Gastrocnemius medialis (tissue), 4 donors: Measurements from ENCODE around the gene JADE2. TPM values are rescaled to one million over a fixed set of nuclear protein-coding genes. Genes with fewer than 3 reads are reported as not detected.
"Not testable (repeated sequence)": the region's sequence is repeated elsewhere in the genome, so short reads cannot be mapped to it uniquely, and the experiment has no call there.

Experiments
- ATAC-seq, 2 donors: fragments of 150-250 bp; one replicate each; pipeline ENCODE4 v1.9.1; 2016
- DNase-seq, 2 donors: peaks; one replicate each; pipeline ENCODE4 v3.0.0-alpha.2; 2019
- H3K27ac ChIP-seq, 4 donors: fragments of 200-600 bp; sonication (generic); 1 replicate in 1 of 4; 2 replicates in 3 of 4; pipeline ENCODE4 v1.5.1; 2016 to 2018; ENCODE audit warnings: mild to moderate bottlenecking in 2 of 4, moderate library complexity in 1 of 4
- H3K27me3 ChIP-seq, 3 donors: fragments of 200-600 bp; sonication (generic) in 2 of 3; 1 replicate in 1 of 3; 2 replicates in 2 of 3; pipeline versions ENCODE4 v1.5.1 to v1.6.0; 2016 to 2019; ENCODE audit warnings: mild to moderate bottlenecking in 1 of 3, moderate library complexity in 1 of 3
- H3K36me3 ChIP-seq, 2 donors: fragments of 200-600 bp; sonication (generic) in 1 of 2; one replicate each; pipeline ENCODE4 v1.5.1; 2017 to 2018
- H3K4me1 ChIP-seq, 2 donors: fragments of 200-600 bp; sonication (generic) in 1 of 2; one replicate each; pipeline ENCODE4 v1.5.1; 2016 to 2017; ENCODE audit warnings: mild to moderate bottlenecking in 2 of 2
- H3K4me3 ChIP-seq, 4 donors: fragments of 200-600 bp; sonication (generic) in 3 of 4; 1 replicate in 1 of 4; 2 replicates in 3 of 4; pipeline ENCODE4 v1.5.1; 2016 to 2019; ENCODE audit warnings: mild to moderate bottlenecking in 2 of 4
- H3K9me3 ChIP-seq, 3 donors: fragments of 200-600 bp; sonication (generic) in 2 of 3; 1 replicate in 1 of 3; 2 replicates in 2 of 3; pipeline ENCODE4 v1.5.1; 2016 to 2019
- POLR2A ChIP-seq, 2 donors: fragments of 450-650 bp; IDR thresholded peaks; one replicate each; pipeline ENCODE4 v1.6.1; 2017; ENCODE audit warnings: antibody characterized with exemption in 2 of 2, mild to moderate bottlenecking in 2 of 2, moderate library complexity in 2 of 2
- in situ Hi-C, 4 donors: fragments of 200-750 bp; cut with MboI; loops; one replicate each; pipeline versions ENCODE4 v1.15.0 to v1.8.0; 2017; ENCODE audit warnings: low sequenced_read_pairs in 4 of 4
- intact Hi-C: fragments of 100-400 bp; cut with DNase I; formaldehyde crosslinking; loops from one replicate; pipeline ENCODE4 v1.15.1; 2023; ENCODE audit warnings: low total_unique reads
- total RNA-seq, 4 donors: library from RNA; depleted of rRNA; stranded (reverse); fragments of >200 nt; gene quantifications; one replicate each; pipeline versions ENCODE4 v1.1.0 to v1.2.3, GENCODE V29; 2016
- TF ChIP-seq, protein P1 (sequence below), 5 experiments: fragments of 450-650 bp in 3 of 5; fragments of 200-600 bp in 2 of 5; sonication (generic) in 2 of 5; IDR thresholded peaks in 4 of 5; conservative IDR thresholded peaks in 1 of 5; 1 replicate in 4 of 5; 2 replicates in 1 of 5; pipeline ENCODE4 v1.5.1; 2016 to 2019; ENCODE audit warnings: antibody characterized with exemption in 5 of 5, mild to moderate bottlenecking in 3 of 5, moderate library complexity in 3 of 5

Gene JADE2
- total RNA-seq, 4 donors from 2014 or later, result 17.3 to 44.5 (median 19.8) TPM

DNA sequence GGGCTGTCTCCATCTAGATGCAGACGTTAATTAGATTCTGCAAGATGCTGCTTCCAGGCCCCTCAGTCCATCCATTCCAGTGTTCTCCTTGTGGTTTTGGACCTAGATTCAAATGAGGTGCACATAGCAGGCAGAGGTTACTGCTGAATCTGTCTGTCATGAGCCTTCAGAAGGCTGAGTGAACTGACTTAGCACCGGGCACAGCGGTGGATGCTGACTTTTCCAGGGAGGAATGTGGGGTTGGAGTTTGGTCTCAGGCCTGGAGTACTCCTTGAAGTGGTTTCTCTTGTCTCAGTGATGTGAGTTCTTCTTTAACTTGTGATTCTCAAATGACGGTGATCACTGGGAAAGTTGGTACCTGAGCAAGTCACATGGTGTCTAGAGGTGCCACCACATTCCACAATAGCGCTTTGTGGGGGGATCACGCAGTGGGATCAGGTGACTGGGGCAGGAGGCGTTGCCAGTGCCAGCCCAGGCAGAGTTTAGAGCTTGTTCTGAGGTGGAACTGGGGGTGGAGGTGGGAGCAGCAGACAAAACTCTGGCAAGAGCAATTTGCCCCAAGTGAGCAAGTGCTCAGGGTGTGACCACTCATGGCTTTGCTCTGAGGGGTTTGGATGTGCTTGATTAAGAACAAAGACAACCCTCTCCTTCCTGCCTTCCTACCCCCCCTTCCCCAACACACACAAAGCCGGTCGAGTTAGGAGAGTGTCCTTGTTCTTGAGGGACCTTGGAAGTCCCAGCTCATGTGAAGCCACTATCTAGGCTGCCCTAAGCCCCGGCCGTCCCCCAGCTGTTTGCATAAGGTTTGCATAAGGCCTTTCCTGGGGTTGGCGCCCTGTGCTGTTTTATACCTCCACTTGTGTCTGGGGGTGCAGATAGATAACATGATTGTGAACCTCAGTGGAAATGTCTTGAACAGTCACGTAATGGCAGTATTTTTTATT lies 25.1 kb downstream of the JADE2 start:
- in situ Hi-C loops, result no loop called here
- Histone ChIP-seq H3K36me3 (peaks cover 0 to 7% of the 10 kb centered on the region in 2 donors), H3K4me1 (peaks cover 40 to 53% of the 10 kb centered on the region in 2 donors), H3K27ac (no peak overlapping the region), H3K4me3 (no peak overlapping the region), H3K9me3 (no peaks in the 10 kb centered on the region), H3K27me3 (no peaks in the 10 kb centered on the region)
- no peak for DNase-seq
- intact Hi-C loops, result no loop called here
- TF ChIP-seq POLR2A (IDR thresholded peaks at IDR 0.05), result no peak
- TF ChIP-seq, protein P1, sequence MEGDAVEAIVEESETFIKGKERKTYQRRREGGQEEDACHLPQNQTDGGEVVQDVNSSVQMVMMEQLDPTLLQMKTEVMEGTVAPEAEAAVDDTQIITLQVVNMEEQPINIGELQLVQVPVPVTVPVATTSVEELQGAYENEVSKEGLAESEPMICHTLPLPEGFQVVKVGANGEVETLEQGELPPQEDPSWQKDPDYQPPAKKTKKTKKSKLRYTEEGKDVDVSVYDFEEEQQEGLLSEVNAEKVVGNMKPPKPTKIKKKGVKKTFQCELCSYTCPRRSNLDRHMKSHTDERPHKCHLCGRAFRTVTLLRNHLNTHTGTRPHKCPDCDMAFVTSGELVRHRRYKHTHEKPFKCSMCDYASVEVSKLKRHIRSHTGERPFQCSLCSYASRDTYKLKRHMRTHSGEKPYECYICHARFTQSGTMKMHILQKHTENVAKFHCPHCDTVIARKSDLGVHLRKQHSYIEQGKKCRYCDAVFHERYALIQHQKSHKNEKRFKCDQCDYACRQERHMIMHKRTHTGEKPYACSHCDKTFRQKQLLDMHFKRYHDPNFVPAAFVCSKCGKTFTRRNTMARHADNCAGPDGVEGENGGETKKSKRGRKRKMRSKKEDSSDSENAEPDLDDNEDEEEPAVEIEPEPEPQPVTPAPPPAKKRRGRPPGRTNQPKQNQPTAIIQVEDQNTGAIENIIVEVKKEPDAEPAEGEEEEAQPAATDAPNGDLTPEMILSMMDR (IDR thresholded peaks at IDR 0.05 in 4 of 5, conservative IDR thresholded peaks at IDR 0.05 in 1 of 5), result no peak
- no peak for ATAC-seq

- H3K9me3 ChIP-seq, result no peaks in the 10 kb centered on the region
- no peak overlapping the region for H3K4me3 ChIP-seq
- no peak for TF ChIP-seq POLR2A (IDR thresholded peaks at IDR 0.05)
- TF ChIP-seq, protein P1 (IDR thresholded peaks at IDR 0.05 in 4 of 5, conservative IDR thresholded peaks at IDR 0.05 in 1 of 5), result no peak
- DNase-seq (no peak), ATAC-seq (no peak)
- in situ Hi-C loops (no loop called here), intact Hi-C loops (no loop called here)
- peaks cover 0 to 7% of the 10 kb centered on the region in 2 donors for H3K36me3 ChIP-seq
- H3K4me1 ChIP-seq, result peaks cover 42 to 53% of the 10 kb centered on the region in 2 donors
- H3K27ac ChIP-seq, result peak overlapping the region in 1 of 4 donors; percentile 15
- no peaks in the 10 kb centered on the region for H3K27me3 ChIP-seq
These were observed 26.4 kb downstream of the JADE2 start for GRCh38 chr5:134551901-134552300.

GRCh38 chr5:134552301-134552700 lies 26.8 kb downstream of the JADE2 start:
- no peaks in the 10 kb centered on the region for H3K9me3 ChIP-seq
- no peak for ATAC-seq
- in situ Hi-C loops, result no loop called here
- H3K27me3 ChIP-seq, result no peaks in the 10 kb centered on the region
- no peak overlapping the region for H3K4me3 ChIP-seq
- intact Hi-C loops, result no loop called here
- peaks cover 0 to 7% of the 10 kb centered on the region in 2 donors for H3K36me3 ChIP-seq
- TF ChIP-seq, protein P1 (IDR thresholded peaks at IDR 0.05 in 4 of 5, conservative IDR thresholded peaks at IDR 0.05 in 1 of 5), result no peak
- TF ChIP-seq POLR2A (IDR thresholded peaks at IDR 0.05), result no peak
- H3K4me1 ChIP-seq, result peaks cover 38 to 50% of the 10 kb centered on the region in 2 donors
- peak in 1 of 2 donors; percentile 35 for DNase-seq
- no peak overlapping the region for H3K27ac ChIP-seq

DNA sequence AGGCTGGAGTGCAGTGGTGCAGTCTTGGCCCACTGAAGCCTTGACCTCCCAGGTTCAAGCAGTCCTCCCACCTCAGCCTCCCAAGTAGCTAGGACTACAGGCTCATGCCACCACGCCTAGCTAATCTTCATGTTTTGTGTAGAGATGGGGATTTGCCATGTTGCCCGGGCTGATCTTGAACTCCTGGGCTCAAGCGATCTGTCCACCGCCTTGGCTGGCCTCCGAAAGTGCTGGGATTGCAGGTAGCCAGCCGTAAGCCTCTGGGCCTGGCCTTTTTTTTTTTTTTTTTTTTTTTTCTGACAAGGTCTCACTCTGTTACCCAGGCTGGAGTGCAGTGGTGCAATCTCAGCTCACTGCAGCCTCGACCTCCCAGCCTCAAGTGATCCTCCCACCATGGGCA lies 27.2 kb downstream of the JADE2 start:
- H3K27me3 ChIP-seq, ATAC-seq, H3K9me3 ChIP-seq, in situ Hi-C loops, DNase-seq, H3K36me3 ChIP-seq, H3K4me3 ChIP-seq, intact Hi-C loops, H3K27ac ChIP-seq: not testable (repeated sequence)
- H3K4me1 ChIP-seq, result peaks cover 34 to 45% of the 10 kb centered on the region in 2 donors

DNA sequence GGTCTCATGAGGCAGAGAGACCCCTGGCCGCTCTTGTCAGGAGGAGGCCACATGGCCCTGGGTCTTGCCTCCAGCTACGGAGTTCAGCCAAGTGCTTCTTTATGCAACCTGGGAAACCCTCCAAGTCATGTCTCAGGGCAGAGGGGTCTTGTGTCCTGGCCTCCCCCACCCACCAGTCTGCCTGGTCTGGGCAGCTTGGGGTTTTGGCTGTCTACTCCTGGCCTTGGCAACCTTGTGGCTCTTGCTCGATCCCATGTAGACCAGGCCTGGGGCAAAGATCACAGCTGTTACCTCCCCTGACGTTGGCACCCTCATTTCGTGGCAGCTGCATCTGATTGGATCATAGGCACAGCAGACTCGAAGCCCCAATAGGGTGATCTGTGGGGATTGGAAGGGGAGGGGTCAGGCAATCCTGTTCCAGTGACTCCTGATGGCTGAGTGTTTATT lies 28.4 kb downstream of the JADE2 start:
- peaks cover 0 to under 1% of the 10 kb centered on the region in 2 donors for H3K36me3 ChIP-seq
- peaks cover 27 to 39% of the 10 kb centered on the region in 2 donors for H3K4me1 ChIP-seq
- intact Hi-C loops, result no loop called here
- no peak for ATAC-seq
- no peak overlapping the region for H3K4me3 ChIP-seq
- H3K27ac ChIP-seq, result peak overlapping the region; percentile 32 to 83 (median 61)
- H3K9me3 ChIP-seq, result no peaks in the 10 kb centered on the region
- in situ Hi-C loops, result no loop called here
- TF ChIP-seq POLR2A (IDR thresholded peaks at IDR 0.05), result no peak
- no peak for DNase-seq
- H3K27me3 ChIP-seq, result no peaks in the 10 kb centered on the region
